Parathyroid adenoma (tissue), 2 donors: Measurements from ENCODE around the gene DISC1.
"Not testable (repeated sequence)": the region's sequence is repeated elsewhere in the genome, so short reads cannot be mapped to it uniquely, and the experiment has no call there.

Source experiments
- H2AFZ ChIP-seq: fragments of 300-600 bp; sonication (generic); one replicate; pipeline ENCODE4 v1.7.0; 2017; ENCODE audit warnings: antibody characterized with exemption, mild to moderate bottlenecking
- H3K27ac ChIP-seq: fragments of 300-600 bp; sonication (generic); one replicate; pipeline ENCODE4 v1.7.0; 2017
- H3K27me3 ChIP-seq: fragments of 300-600 bp; sonication (generic); one replicate; pipeline ENCODE4 v1.7.0; 2017; ENCODE audit warnings: low read length; ENCODE audit not compliant: control insufficient read depth, insufficient read depth
- H3K36me3 ChIP-seq: fragments of 300-600 bp; sonication (generic); one replicate; pipeline ENCODE4 v1.7.0; 2017; ENCODE audit warnings: low read length; ENCODE audit not compliant: control insufficient read depth, insufficient read depth
- H3K4me1 ChIP-seq: fragments of 300-600 bp; sonication (generic); one replicate; pipeline ENCODE4 v1.7.0; 2017; ENCODE audit warnings: control low read depth
- H3K4me2 ChIP-seq: fragments of 300-600 bp; sonication (generic); one replicate; pipeline ENCODE4 v1.7.0; 2017; ENCODE audit warnings: low read length
- H3K4me3 ChIP-seq: fragments of 300-600 bp; sonication (generic); one replicate; pipeline ENCODE4 v1.7.0; 2017; ENCODE audit warnings: low read depth, low read length
- H3K79me2 ChIP-seq: fragments of 300-600 bp; sonication (generic); one replicate; pipeline ENCODE4 v1.7.0; 2017; ENCODE audit warnings: control low read depth
- H3K9ac ChIP-seq: fragments of 300-600 bp; sonication (generic); one replicate; pipeline ENCODE4 v1.7.0; 2017; ENCODE audit warnings: mild to moderate bottlenecking
- H3K9me3 ChIP-seq: fragments of 300-600 bp; sonication (generic); one replicate; pipeline ENCODE4 v1.7.0; 2017; ENCODE audit warnings: low read length; ENCODE audit not compliant: control insufficient read depth
- CTCF ChIP-seq: fragments of 300-600 bp; sonication (generic); IDR thresholded peaks from one replicate; pipeline ENCODE4 v1.7.0; 2017; ENCODE audit warnings: antibody characterized with exemption, mild to moderate bottlenecking
- donor health status: primary hyperparathyroidism.

Gene DISC1

GRCh38 chr1:231940701-231941100 is 314.1 kb downstream of the DISC1 start:
- no peaks in the 10 kb centered on the region for H3K9me3 ChIP-seq
- H3K36me3 ChIP-seq: no peaks in the 10 kb centered on the region
- no peak overlapping the region for H3K4me3 ChIP-seq
- no peaks in the 10 kb centered on the region for H3K27me3 ChIP-seq
- H3K27ac ChIP-seq: no peak overlapping the region
- no peaks in the 10 kb centered on the region for H3K4me1 ChIP-seq
- H3K4me2 ChIP-seq: no peak overlapping the region
- H3K79me2 ChIP-seq: no peaks in the 10 kb centered on the region
- H2AFZ ChIP-seq: no peak overlapping the region
- H3K9ac ChIP-seq: no peak overlapping the region
- TF ChIP-seq CTCF: no peak

- Histone ChIP-seq H3K4me3 (no peak overlapping the region), H3K4me2 (no peak overlapping the region), H3K27me3 (no peaks in the 10 kb centered on the region), H3K79me2 (no peaks in the 10 kb centered on the region), H3K4me1 (no peaks in the 10 kb centered on the region), H3K27ac (no peak overlapping the region), H3K9me3 (no peaks in the 10 kb centered on the region), H3K36me3 (no peaks in the 10 kb centered on the region), H2AFZ (no peak overlapping the region), H3K9ac (no peak overlapping the region)
- TF ChIP-seq CTCF: no peak
Measured at GRCh38 chr1:231943084-231943483, 316.5 kb downstream of the DISC1 start.

GRCh38 chr1:231948102-231948501 is 321.5 kb downstream of the DISC1 start:
- H3K36me3 ChIP-seq, H3K4me3 ChIP-seq, H3K27ac ChIP-seq, H3K4me1 ChIP-seq, H3K9me3 ChIP-seq, H3K79me2 ChIP-seq, H3K9ac ChIP-seq, H3K27me3 ChIP-seq, H2AFZ ChIP-seq, H3K4me2 ChIP-seq: not testable (repeated sequence)

GRCh38 chr1:231949277-231950091 is 322.9 kb downstream of the DISC1 start:
- H3K9ac ChIP-seq: no peak overlapping the region
- no peaks in the 10 kb centered on the region for H3K4me1 ChIP-seq
- H3K9me3 ChIP-seq: no peaks in the 10 kb centered on the region
- no peak overlapping the region for H3K27ac ChIP-seq
- H3K36me3 ChIP-seq: no peaks in the 10 kb centered on the region
- H3K4me3 ChIP-seq: no peak overlapping the region
- H2AFZ ChIP-seq: no peak overlapping the region
- H3K79me2 ChIP-seq: no peaks in the 10 kb centered on the region
- H3K27me3 ChIP-seq: no peaks in the 10 kb centered on the region
- no peak for TF ChIP-seq CTCF
- H3K4me2 ChIP-seq: no peak overlapping the region

GRCh38 chr1:231950331-231951128 is 323.9 kb downstream of the DISC1 start:
- Histone ChIP-seq H3K27me3 (no peaks in the 10 kb centered on the region), H3K9ac (no peak overlapping the region), H2AFZ (no peak overlapping the region), H3K4me2 (no peak overlapping the region), H3K27ac (no peak overlapping the region), H3K9me3 (no peaks in the 10 kb centered on the region), H3K4me3 (no peak overlapping the region), H3K4me1 (no peaks in the 10 kb centered on the region), H3K79me2 (no peaks in the 10 kb centered on the region), H3K36me3 (no peaks in the 10 kb centered on the region)
- no peak for TF ChIP-seq CTCF
